Transverse colon (tissue), 4 donors: Measurements from ENCODE around the gene TRIM51G. TPM values are rescaled to one million over a fixed set of nuclear protein-coding genes. Genes with fewer than 3 reads are reported as not detected.
"Not testable (repeated sequence)": the region's sequence is repeated elsewhere in the genome, so short reads cannot be mapped to it uniquely, and the experiment has no call there.

Experiments used
- DNase-seq: peaks from one replicate; pipeline ENCODE4 v3.0.0-alpha.2; 2019
- H3K27ac ChIP-seq, 4 donors: fragments of 200-600 bp; sonication (generic); 2 replicates each; pipeline ENCODE4 v1.5.1; 2016 to 2018; ENCODE audit warnings: inconsistent platforms in 4 of 4
- H3K27me3 ChIP-seq: fragments of 200-600 bp; sonication (generic); 2 replicates; pipeline ENCODE4 v1.5.1; 2017; ENCODE audit warnings: inconsistent platforms
- H3K36me3 ChIP-seq, 4 donors: fragments of 200-600 bp; sonication (generic); 2 replicates each; pipeline ENCODE4 v1.5.1; 2017 to 2019; ENCODE audit warnings: inconsistent platforms in 4 of 4
- H3K4me1 ChIP-seq, 4 donors: fragments of 200-600 bp; sonication (generic); 2 replicates each; pipeline ENCODE4 v1.5.1; 2017 to 2020; ENCODE audit warnings: inconsistent platforms in 4 of 4
- H3K4me3 ChIP-seq, 4 donors: fragments of 200-600 bp; sonication (generic); 1 replicate in 1 of 4; 2 replicates in 3 of 4; pipeline versions ENCODE4 v1.5.1 to v1.6.1; 2017 to 2019; ENCODE audit warnings: inconsistent platforms in 4 of 4
- H3K9me3 ChIP-seq, 2 donors: fragments of 200-600 bp; sonication (generic); 2 replicates each; pipeline ENCODE4 v1.5.1; 2017 to 2019; ENCODE audit warnings: inconsistent platforms in 2 of 2
- WGBS, 2 donors: methylation state at CpG; one replicate each; pipeline ENCODE4 v1.1.5; 2018; ENCODE audit warnings: low coverage in 1 of 2; 5-methylcytosine and 5-hydroxymethylcytosine counted together
- in situ Hi-C, 4 donors: fragments of 200-750 bp; cut with MboI; loops; one replicate each; pipeline versions ENCODE4 v1.15.0 to v1.15.1; 2017; ENCODE audit warnings: low sequenced_read_pairs in 3 of 4, low pct_ligation_motif_present in 1 of 4, low pct_unique_long_range_greater_than_20kb in 1 of 4
- intact Hi-C: fragments of 100-400 bp; cut with DNase I; formaldehyde crosslinking; loops from one replicate; pipeline ENCODE4 v1.15.1; 2023; ENCODE audit warnings: low total_unique reads
- total RNA-seq, 4 donors: library from RNA; depleted of rRNA; stranded (reverse); fragments of >200 nt; gene quantifications; one replicate each; pipeline ENCODE4 v1.1.0, GENCODE V29; 2016

TRIM51G gene
- total RNA-seq: not detected

GRCh38 chr11:48983785-48984184 is at the start of gene TRIM51G:
Gene TRIM51G, minus strand, starts transcription at chr11:48983885. Its CDS starts 2,190 bp downstream, at chr11:48981695.
- in situ Hi-C loops, H3K36me3 ChIP-seq, H3K27me3 ChIP-seq, DNase-seq, intact Hi-C loops, H3K4me3 ChIP-seq, H3K27ac ChIP-seq, H3K9me3 ChIP-seq, H3K4me1 ChIP-seq: not testable (repeated sequence)

GRCh38 chr11:49028523-49028922 is 44.8 kb upstream of the TRIM51G start, which contains the start of gene TRIM49B:
Gene TRIM49B, plus strand, starts transcription at chr11:49028823. Its CDS starts 2,777 bp downstream, at chr11:49031600.
- H3K9me3 ChIP-seq, H3K4me1 ChIP-seq, H3K4me3 ChIP-seq, H3K27me3 ChIP-seq, intact Hi-C loops, DNase-seq, in situ Hi-C loops, H3K27ac ChIP-seq, H3K36me3 ChIP-seq: not testable (repeated sequence)
- WGBS, 2 donors: 31 to 60% methylated on average over 1 to 2 of the region's 2 CpGs

GRCh38 chr11:48968592-48968991 is 15.1 kb downstream of the TRIM51G start:
- intact Hi-C loops, DNase-seq, H3K4me1 ChIP-seq, H3K9me3 ChIP-seq, H3K27ac ChIP-seq, H3K27me3 ChIP-seq, H3K36me3 ChIP-seq, H3K4me3 ChIP-seq: not testable (repeated sequence)
- WGBS, 2 donors: 95 to 100% methylated on average over 4 to 25 of the region's 25 CpGs
- in situ Hi-C loops: loop anchor here in 1 of 4 donors (25.0 kb wide), 1 partner anchor 844 kb away; no protein-coding TSS in a partner anchor

- DNase-seq, H3K27ac ChIP-seq, H3K4me1 ChIP-seq, intact Hi-C loops, H3K4me3 ChIP-seq, H3K9me3 ChIP-seq, H3K27me3 ChIP-seq, H3K36me3 ChIP-seq: not testable (repeated sequence)
- in situ Hi-C loops: loop anchor here in 1 of 4 donors (25.0 kb wide), 1 partner anchor 857 kb away; no protein-coding TSS in a partner anchor
- 80% methylated on average over 32 of the region's 35 CpGs; no CpG with 5 or more reads in 1 of the 2 donors for WGBS, 2 donors
These were observed 28.2 kb downstream of the TRIM51G start for GRCh38 chr11:48955315-48956049.

- in situ Hi-C loops, H3K36me3 ChIP-seq, H3K27me3 ChIP-seq, H3K9me3 ChIP-seq, intact Hi-C loops, H3K4me3 ChIP-seq, H3K27ac ChIP-seq, H3K4me1 ChIP-seq, DNase-seq: not testable (repeated sequence)
- WGBS, 2 donors: 81 to 83% methylated on average over 4 to 7 of the region's 7 CpGs
These were observed 37.9 kb downstream of the TRIM51G start for GRCh38 chr11:48945796-48946195.

Other genes with a start within 250 kb of the TRIM51G start
- not detected for gene TRIM49B, start 44.9 kb upstream of the TRIM51G start, total RNA-seq
- gene TRIM64C, start 75.2 kb upstream of the TRIM51G start, total RNA-seq: not detected
- under 1 TPM in 1 of 4 donors, not detected in 3; 0.14 TPM for gene FOLH1, start 224.7 kb upstream of the TRIM51G start, total RNA-seq